ENCODE data around the gene ZHX3. TPM values are rescaled to one million over a fixed set of nuclear protein-coding genes. Genes with fewer than 3 reads are reported as not detected.

ZHX3 gene
- total RNA-seq, 4 donors from 2014 or later = 20.1 to 30.0 (median 25.9) TPM

- in situ Hi-C loops (cut with MboI; ENCODE audit: low sequenced_read_pairs in 4 of 4) = no loop called here
- TF ChIP-seq CTCF (IDR thresholded peaks at IDR 0.05 in 4 of 5, conservative IDR thresholded peaks at IDR 0.05 in 1 of 5) = no peak
- TF ChIP-seq POLR2A (IDR thresholded peaks at IDR 0.05) = no peak
- Histone ChIP-seq H3K4me1 (peaks cover 50 to 62% of the 10 kb centered on the region in 2 donors), H3K27ac (peak overlapping the region; percentile 17 to 59 (median 30)), H3K4me3 (no peak overlapping the region), H3K36me3 (peaks cover 0 to 5% of the 10 kb centered on the region in 2 donors), H3K27me3 (no peaks in the 10 kb centered on the region), H3K9me3 (no peaks in the 10 kb centered on the region)
- ATAC-seq (peak in 1 of 2 donors; percentile 45), DNase-seq (no peak)
- intact Hi-C loops (cut with DNase I; ENCODE audit: low total_unique reads) = no loop called here
These were observed 162.3 kb downstream of the ZHX3 start for GRCh38 chr20:41155261-41155660.

GRCh38 chr20:41154436-41155176 is 162.9 kb downstream of the ZHX3 start:
- DNase-seq (no peak), ATAC-seq (no peak)
- Histone ChIP-seq H3K4me1 (peaks cover 53 to 65% of the 10 kb centered on the region in 2 donors), H3K27me3 (no peaks in the 10 kb centered on the region), H3K4me3 (no peak overlapping the region), H3K36me3 (no peaks in the 10 kb centered on the region), H3K9me3 (no peaks in the 10 kb centered on the region), H3K27ac (peak overlapping the region; percentile 17 to 59 (median 42))
- intact Hi-C loops (cut with DNase I; ENCODE audit: low total_unique reads) (no loop called here), in situ Hi-C loops (cut with MboI; ENCODE audit: low sequenced_read_pairs in 4 of 4) (no loop called here)
- TF ChIP-seq CTCF (IDR thresholded peaks at IDR 0.05 in 4 of 5, conservative IDR thresholded peaks at IDR 0.05 in 1 of 5) (no peak), POLR2A (IDR thresholded peaks at IDR 0.05) (no peak)

GRCh38 chr20:41152108-41152757 is 165.3 kb downstream of the ZHX3 start:
- TF ChIP-seq POLR2A (IDR thresholded peaks at IDR 0.05) = no peak
- TF ChIP-seq CTCF (IDR thresholded peaks at IDR 0.05 in 4 of 5, conservative IDR thresholded peaks at IDR 0.05 in 1 of 5) = no peak
- DNase-seq = no peak

GRCh38 chr20:41151134-41151869 is 166.2 kb downstream of the ZHX3 start:
- Histone ChIP-seq H3K27ac (peak overlapping the region; percentile 1 to 99 (median 44)), H3K27me3 (no peaks in the 10 kb centered on the region), H3K9me3 (no peaks in the 10 kb centered on the region), H3K4me1 (peaks cover 81 to 91% of the 10 kb centered on the region in 2 donors), H3K4me3 (no peak overlapping the region), H3K36me3 (no peaks in the 10 kb centered on the region)
- no peak for DNase-seq
- in situ Hi-C loops (cut with MboI; ENCODE audit: low sequenced_read_pairs in 4 of 4) (no loop called here), intact Hi-C loops (cut with DNase I; ENCODE audit: low total_unique reads) (no loop called here)
- TF ChIP-seq POLR2A (IDR thresholded peaks at IDR 0.05) (no peak), CTCF (IDR thresholded peaks at IDR 0.05 in 4 of 5, conservative IDR thresholded peaks at IDR 0.05 in 1 of 5) (no peak)
- no peak for ATAC-seq

More at GRCh38 chr20:41152108-41152757, 165.3 kb downstream of the ZHX3 start:
- Histone ChIP-seq H3K36me3 (no peaks in the 10 kb centered on the region), H3K9me3 (no peaks in the 10 kb centered on the region), H3K27ac (peak overlapping the region; percentile 48 to 99 (median 58)), H3K27me3 (no peaks in the 10 kb centered on the region), H3K4me1 (peaks cover 73 to 87% of the 10 kb centered on the region in 2 donors), H3K4me3 (no peak overlapping the region)
- intact Hi-C loops (cut with DNase I; ENCODE audit: low total_unique reads) = no loop called here
- in situ Hi-C loops (cut with MboI; ENCODE audit: low sequenced_read_pairs in 4 of 4) = no loop called here
- ATAC-seq = no peak
